Measurements from ENCODE around the gene KRTAP10-7.
"Not testable (repeated sequence)": the region's sequence is repeated elsewhere in the genome, so short reads cannot be mapped to it uniquely, and the experiment has no call there.

KRTAP10-7 gene

DNA sequence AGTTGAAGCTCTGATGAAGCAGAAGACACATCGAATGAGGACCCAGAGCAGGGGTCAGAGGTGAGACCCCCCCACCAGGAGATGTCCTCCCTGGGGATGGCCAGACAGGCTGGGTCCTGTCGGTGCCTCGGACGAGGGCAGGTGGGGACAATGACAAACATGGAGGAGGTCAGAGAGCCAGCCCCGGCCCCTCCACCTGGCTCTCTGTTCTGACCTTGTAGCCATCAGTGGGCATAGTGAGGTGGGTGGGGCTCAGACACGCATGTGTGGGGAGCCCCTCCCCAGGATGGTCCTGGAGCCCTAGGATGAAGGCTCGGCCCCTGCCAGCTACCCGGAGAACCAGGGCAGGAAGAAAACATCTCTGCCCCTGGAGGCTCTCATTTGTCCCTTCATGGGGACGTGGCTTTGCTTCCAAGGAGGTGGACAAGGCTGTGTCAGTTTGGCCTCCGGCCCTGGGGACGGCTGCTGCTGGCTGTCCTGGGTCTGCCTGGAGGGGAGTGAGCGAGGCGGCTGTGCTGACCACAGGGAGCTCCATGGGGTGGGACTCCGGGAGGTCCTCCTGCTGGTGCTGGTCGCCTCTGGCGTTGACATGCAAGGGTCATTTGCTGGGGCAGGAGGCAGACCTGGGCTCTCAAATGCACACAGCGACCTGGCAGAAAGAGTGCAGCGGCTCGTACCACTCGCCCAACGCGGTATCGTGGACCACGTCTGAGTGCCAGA is 10.7 kb upstream of the KRTAP10-7 start:
- Histone ChIP-seq H3K27me3 (ENCODE audit: insufficient read depth, low read depth, severe bottlenecking) (no peaks in the 10 kb centered on the region), H3K27ac (no peak overlapping the region), H3K36me3 (no peaks in the 10 kb centered on the region), H3K9me3 (ENCODE audit: severe bottlenecking) (no peaks in the 10 kb centered on the region), H3K4me3 (ENCODE audit: low read depth, low read length) (no peak overlapping the region)
- TF ChIP-seq, protein P1, sequence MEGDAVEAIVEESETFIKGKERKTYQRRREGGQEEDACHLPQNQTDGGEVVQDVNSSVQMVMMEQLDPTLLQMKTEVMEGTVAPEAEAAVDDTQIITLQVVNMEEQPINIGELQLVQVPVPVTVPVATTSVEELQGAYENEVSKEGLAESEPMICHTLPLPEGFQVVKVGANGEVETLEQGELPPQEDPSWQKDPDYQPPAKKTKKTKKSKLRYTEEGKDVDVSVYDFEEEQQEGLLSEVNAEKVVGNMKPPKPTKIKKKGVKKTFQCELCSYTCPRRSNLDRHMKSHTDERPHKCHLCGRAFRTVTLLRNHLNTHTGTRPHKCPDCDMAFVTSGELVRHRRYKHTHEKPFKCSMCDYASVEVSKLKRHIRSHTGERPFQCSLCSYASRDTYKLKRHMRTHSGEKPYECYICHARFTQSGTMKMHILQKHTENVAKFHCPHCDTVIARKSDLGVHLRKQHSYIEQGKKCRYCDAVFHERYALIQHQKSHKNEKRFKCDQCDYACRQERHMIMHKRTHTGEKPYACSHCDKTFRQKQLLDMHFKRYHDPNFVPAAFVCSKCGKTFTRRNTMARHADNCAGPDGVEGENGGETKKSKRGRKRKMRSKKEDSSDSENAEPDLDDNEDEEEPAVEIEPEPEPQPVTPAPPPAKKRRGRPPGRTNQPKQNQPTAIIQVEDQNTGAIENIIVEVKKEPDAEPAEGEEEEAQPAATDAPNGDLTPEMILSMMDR (IDR thresholded peaks at IDR 0.05; ENCODE audit: low read depth, low read length), result no peak
- DNase-seq, result no peak

DNA sequence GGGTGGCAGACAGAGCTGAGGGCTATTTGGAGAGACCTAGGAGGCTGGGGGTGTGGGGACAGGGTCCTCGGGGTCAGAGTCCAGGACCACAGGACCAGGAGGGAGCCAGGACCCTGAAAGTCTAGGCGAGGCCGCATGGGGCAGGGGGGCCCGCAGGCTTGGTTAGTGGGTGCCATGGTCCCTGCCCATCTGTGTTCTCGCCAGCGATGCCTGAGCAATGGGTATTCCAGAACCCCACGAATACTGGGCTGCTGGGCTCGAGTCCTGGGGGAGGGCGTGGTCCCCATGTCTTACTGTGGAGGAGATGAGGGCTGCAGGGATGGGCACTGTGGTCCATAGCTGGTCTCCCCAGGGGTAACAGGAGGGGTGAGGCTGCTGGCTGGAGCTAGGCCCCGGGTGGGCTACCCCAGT is 10.1 kb upstream of the KRTAP10-7 start:
- no peaks in the 10 kb centered on the region for H3K9me3 ChIP-seq (ENCODE audit: severe bottlenecking)
- no peak for DNase-seq
- TF ChIP-seq, protein P1 (IDR thresholded peaks at IDR 0.05; ENCODE audit: low read depth, low read length), result no peak
- no peaks in the 10 kb centered on the region for H3K27me3 ChIP-seq (ENCODE audit: insufficient read depth, low read depth, severe bottlenecking)
- H3K4me3 ChIP-seq (ENCODE audit: low read depth, low read length), result no peak overlapping the region
- H3K27ac ChIP-seq, result no peak overlapping the region
- H3K36me3 ChIP-seq, result no peaks in the 10 kb centered on the region

DNA sequence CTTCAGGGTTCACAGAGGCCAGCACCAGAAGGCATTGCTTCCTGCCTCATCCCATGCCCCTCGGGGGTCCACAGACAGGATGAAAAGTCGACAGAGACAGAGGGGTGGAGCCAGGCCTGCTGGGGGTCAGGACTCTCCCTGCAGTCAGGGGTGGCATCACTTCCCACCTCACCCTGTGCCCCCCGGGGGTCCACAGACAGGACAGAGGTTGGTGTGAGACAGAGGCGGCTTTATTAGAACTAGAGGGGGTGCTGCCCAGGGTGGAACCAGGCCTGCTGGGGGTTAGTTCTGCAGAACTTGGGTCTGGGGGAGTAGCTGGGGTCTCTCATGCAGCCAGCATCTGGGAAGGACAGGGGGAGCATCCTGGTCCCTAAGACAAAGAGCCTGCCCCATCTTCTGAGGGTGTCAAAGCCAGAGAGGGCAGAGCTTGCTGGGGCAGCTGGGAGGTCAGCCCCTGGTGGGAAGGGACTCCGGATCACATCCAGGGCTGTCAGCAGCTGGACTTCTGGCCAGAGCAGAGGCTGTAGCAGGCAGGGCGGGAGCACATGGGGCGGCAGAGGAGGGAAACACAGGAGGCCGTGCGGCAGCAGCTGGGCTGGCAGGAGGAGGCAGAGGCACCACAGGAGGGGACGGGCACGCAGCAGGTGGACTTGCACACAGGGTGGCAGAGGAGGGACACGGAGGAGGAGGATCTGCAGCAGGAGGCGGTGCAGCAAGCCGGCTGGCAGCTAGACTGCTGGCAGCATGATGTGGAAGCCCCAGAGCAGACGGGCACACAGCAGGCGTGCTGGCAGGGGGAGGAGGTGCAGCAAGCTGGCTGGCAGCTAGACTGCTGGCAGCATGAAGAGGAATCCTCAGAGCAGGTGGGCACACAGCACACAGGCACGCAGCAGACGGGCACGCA is 9.2 kb upstream of the KRTAP10-7 start:
- not testable (repeated sequence) for H3K36me3 ChIP-seq; H3K9me3 ChIP-seq (ENCODE audit: severe bottlenecking); H3K27me3 ChIP-seq (ENCODE audit: insufficient read depth, low read depth, severe bottlenecking); H3K27ac ChIP-seq; H3K4me3 ChIP-seq (ENCODE audit: low read depth, low read length); DNase-seq

DNA sequence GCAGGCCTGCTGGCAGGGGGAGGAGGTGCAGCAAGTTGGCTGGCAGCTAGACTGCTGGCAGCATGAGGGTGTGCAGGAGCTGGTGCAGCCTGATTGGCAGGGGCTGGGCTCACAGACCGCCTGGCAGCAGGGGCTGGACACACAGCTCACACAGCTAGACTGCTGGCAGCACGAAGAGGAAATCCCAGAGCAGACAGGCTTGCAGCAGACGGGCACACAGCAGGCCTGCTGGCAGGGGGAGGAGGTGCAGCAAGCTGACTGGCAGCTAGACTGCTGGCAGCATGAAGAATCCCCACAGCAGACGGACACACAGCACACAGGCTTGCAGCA is 8.6 kb upstream of the KRTAP10-7 start:
- not testable (repeated sequence) for H3K27ac ChIP-seq; H3K4me3 ChIP-seq (ENCODE audit: low read depth, low read length); H3K27me3 ChIP-seq (ENCODE audit: insufficient read depth, low read depth, severe bottlenecking); H3K36me3 ChIP-seq; H3K9me3 ChIP-seq (ENCODE audit: severe bottlenecking); DNase-seq

DNA sequence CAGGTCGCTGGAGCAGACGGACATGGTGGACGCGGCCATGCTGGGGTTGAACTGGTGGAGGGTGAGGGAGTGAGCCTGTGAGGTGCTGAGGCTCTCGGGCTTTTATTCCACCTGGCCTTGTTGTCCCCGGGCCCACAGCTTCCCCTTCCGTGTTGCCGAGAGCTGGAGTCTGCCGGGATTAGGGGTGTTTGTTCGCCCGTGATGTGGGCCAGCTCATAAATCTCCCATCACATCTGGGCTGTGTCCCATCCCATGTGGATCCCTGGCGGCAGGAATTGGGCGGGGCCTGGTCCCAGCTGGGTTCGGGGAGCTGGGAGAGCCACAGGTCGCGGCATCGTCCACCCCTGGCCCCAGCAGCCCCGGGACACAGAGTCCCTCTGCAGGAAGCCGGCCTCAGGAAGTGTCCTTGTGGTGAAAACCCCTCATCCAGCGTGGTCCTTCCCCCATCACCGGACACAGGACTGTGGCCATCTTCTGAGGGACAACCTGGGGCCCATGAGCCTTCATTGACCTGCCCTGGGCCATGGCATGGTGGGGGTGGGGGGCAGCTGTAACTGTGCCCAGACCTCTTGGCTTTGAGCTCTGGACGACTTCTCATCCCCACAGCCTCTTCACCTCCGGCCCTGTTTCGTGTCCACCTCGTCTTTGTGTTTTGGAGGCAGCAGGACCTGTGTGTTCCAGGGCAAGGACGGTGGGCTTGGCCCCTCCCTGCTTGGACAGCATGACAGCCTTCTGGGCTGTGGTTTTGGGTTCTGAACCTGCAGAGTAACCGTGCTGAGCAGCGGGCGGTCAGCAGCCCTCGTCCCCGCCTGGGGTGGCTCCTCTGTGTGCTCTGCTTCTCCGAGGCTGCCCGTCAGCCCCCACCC is 7.7 kb upstream of the KRTAP10-7 start, which contains the start of gene KRTAP10-6:
Gene KRTAP10-6 (minus strand): TSS at position 60 of the 866 bp plus-strand sequence. CDS start 21 bp downstream, at position 39.
- no peak within 1 kb of the TSS for H3K4me3 ChIP-seq (ENCODE audit: low read depth, low read length)
- no peak for DNase-seq
- no peaks in the 10 kb centered on the region for H3K9me3 ChIP-seq (ENCODE audit: severe bottlenecking)
- H3K27me3 ChIP-seq (ENCODE audit: insufficient read depth, low read depth, severe bottlenecking), result no peaks in the 10 kb centered on the region
- no peak within 1 kb of the TSS for H3K27ac ChIP-seq
- H3K36me3 ChIP-seq, result no peaks in the 10 kb centered on the region
- TF ChIP-seq, protein P1 (IDR thresholded peaks at IDR 0.05; ENCODE audit: low read depth, low read length), result no peak

DNA sequence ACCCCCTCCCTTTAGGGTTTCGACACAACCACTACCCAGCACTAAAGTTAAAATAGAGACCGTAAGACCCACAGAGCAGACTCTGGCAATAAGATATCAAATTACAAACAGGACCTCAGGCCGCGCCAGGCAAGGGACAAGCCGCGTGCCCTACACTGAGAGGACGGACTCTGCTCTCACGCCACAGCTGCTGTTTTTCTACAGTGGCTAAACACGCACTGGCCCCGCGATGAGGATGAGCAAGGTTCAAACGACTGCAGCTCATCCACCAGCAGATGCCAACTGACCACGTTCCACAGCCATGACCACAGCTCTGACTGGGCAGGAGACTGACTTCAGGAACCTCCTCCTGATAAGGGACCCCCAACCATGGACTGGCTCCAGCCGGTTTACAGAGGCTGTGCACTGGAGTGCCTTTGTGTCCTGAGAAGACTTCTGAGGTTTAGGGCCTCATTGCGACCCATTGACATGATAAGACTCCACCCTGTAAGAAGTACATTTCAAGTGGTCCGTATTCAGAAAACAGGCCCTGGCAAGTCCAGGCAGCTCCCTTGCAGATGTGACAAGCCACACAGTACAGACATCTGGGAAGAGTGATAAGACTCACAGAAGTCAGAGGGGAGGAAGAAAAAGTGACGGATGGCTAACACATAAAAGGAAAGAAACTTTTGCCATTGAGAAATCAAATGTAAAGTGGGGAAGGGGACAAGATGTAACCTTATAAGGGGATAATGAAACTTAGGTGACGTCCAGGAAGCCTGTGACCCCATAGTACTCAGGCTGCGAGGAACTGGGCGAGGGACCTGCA is 6.6 kb upstream of the KRTAP10-7 start:
- peaks cover 4% of the 10 kb centered on the region for H3K9me3 ChIP-seq (ENCODE audit: severe bottlenecking)
- TF ChIP-seq, protein P1 (IDR thresholded peaks at IDR 0.05; ENCODE audit: low read depth, low read length), result no peak
- H3K27ac ChIP-seq, result no peak overlapping the region
- no peak overlapping the region for H3K4me3 ChIP-seq (ENCODE audit: low read depth, low read length)
- no peaks in the 10 kb centered on the region for H3K36me3 ChIP-seq
- no peak for DNase-seq
- H3K27me3 ChIP-seq (ENCODE audit: insufficient read depth, low read depth, severe bottlenecking), result no peaks in the 10 kb centered on the region
